Ovary (tissue), 3 donors: ENCODE data around the gene SLCO2A1.

Source experiments
- EP300 ChIP-seq: sonication (generic); formaldehyde crosslinking; IDR thresholded peaks from one replicate; pipeline ENCODE4 v1.6.1; 2017; ENCODE audit warnings: antibody characterized with exemption
- POLR2A ChIP-seq: fragments of 450-650 bp; IDR thresholded peaks from one replicate; pipeline ENCODE4 v1.6.1; 2017; ENCODE audit warnings: antibody characterized with exemption, mild to moderate bottlenecking, moderate library complexity
- TF ChIP-seq, protein P1 (sequence below), 3 donors: fragments of 450-650 bp in 2 of 3; fragments of 200-600 bp in 1 of 3; IDR thresholded peaks; one replicate each; pipeline versions ENCODE4 v1.5.1 to v1.8.0; 2016 to 2022; ENCODE audit warnings: antibody characterized with exemption in 3 of 3, mild to moderate bottlenecking in 1 of 3
- donor health status: DM: no; HTN: no; CAD: no.

DNA sequence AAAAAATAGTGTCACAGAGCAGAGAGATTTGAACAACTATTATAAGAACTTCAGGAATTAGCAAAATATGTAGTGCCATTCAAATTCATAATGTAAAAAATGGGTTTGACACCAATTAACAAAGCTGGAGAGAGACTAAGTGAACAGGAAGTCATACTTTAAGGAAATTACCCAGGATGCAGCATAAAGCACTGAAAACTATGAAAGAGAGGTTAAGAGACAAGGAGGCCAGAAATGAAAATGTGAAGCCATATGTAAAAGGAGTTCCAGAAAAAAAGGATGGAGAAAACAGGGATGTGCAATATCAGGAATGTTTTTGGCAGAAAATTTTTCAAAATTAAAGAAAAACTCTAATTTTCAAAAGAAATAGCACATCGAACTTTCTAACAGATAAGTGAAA lies 57.6 kb downstream of the SLCO2A1 start:
- TF ChIP-seq, protein P1, sequence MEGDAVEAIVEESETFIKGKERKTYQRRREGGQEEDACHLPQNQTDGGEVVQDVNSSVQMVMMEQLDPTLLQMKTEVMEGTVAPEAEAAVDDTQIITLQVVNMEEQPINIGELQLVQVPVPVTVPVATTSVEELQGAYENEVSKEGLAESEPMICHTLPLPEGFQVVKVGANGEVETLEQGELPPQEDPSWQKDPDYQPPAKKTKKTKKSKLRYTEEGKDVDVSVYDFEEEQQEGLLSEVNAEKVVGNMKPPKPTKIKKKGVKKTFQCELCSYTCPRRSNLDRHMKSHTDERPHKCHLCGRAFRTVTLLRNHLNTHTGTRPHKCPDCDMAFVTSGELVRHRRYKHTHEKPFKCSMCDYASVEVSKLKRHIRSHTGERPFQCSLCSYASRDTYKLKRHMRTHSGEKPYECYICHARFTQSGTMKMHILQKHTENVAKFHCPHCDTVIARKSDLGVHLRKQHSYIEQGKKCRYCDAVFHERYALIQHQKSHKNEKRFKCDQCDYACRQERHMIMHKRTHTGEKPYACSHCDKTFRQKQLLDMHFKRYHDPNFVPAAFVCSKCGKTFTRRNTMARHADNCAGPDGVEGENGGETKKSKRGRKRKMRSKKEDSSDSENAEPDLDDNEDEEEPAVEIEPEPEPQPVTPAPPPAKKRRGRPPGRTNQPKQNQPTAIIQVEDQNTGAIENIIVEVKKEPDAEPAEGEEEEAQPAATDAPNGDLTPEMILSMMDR (IDR thresholded peaks at IDR 0.05) = no peak
- TF ChIP-seq EP300 = no peak
- TF ChIP-seq POLR2A = no peak
